Measurements from ENCODE around the gene HSPA4. TPM values are rescaled to one million over a fixed set of nuclear protein-coding genes. Genes with fewer than 3 reads are reported as not detected.

HSPA4 gene
- total RNA-seq, 2 donors from 2014 or later, result 136 to 145 TPM

DNA sequence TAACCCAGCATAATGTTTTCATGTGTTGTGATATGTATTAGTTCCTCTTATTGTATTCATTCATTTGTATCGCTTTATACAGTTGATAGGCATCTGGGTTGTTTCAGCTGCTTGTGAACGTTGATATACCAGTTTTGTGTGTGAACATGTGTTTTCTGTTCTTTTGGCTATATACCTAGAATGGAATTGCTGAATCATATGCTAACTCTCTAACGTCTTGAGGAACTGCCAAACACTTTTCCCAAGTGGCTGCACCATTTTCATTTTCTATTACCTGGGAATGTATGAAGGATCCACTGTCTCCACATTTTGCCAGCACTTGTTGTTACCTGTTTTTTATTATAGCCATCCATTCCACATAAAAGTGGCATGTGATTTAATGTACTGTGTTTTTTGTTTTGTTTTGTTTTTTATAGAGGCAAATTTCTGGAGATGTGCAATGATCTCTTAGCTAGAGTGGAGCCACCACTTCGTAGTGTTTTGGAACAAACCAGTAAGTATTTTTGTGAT lies 34.6 kb downstream of the HSPA4 start:
- Mint-ChIP-seq H3K27me3 (no peaks in the 10 kb centered on the region), H3K27ac (no peak overlapping the region), H3K4me1 (ENCODE audit: low read depth in 2 of 2) (peaks cover 1 to 2% of the 10 kb centered on the region in 2 donors), H3K9me3 (no peaks in the 10 kb centered on the region), H3K4me3 (no peak overlapping the region), H3K36me3 (peaks cover 16% of the 10 kb centered on the region)
- ATAC-seq (no peak), DNase-seq (ENCODE audit: low spot score) (no peak)

DNA sequence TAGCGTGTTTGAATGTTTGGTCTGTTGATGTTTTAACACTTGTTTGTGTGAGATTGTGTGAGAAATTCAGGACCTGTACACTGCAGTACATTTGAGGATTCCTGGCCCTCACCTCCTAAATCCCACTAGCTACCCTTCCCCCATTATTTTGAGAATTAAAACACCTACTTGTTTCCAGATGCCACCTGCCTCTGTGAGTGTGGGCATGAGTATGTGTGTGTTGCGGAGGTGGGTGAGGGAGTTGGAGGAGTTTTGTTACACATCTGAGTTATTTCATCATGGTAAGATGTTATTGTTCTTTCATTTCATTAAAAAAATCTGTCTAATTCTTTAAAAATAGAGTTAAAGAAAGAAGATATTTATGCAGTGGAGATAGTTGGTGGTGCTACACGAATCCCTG lies 36.3 kb downstream of the HSPA4 start:
- H3K27ac Mint-ChIP-seq, result no peak overlapping the region

DNA sequence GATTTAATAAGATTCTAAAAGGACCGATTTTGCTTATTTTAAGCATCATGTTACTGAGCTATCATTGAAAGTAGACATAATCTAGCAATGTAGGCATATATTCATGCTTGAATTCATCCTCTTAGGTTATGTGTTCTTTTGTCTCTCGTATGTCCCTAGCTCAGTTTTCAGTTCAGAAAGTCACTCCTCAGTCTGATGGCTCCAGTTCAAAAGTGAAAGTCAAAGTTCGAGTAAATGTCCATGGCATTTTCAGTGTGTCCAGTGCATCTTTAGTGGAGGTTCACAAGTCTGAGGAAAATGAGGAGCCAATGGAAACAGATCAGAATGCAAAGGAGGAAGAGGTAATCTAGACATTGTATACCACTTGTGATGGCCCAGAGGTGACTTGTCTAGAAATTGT lies 39.2 kb downstream of the HSPA4 start:
- peaks cover 29% of the 10 kb centered on the region for H3K36me3 Mint-ChIP-seq
- ATAC-seq (no peak), DNase-seq (ENCODE audit: low spot score) (no peak)
- no peak overlapping the region for H3K27ac Mint-ChIP-seq
- no peaks in the 10 kb centered on the region for H3K27me3 Mint-ChIP-seq
- peaks cover 0 to 2% of the 10 kb centered on the region in 2 donors for H3K4me1 Mint-ChIP-seq (ENCODE audit: low read depth in 2 of 2)
- H3K4me3 Mint-ChIP-seq, result no peak overlapping the region
- no peaks in the 10 kb centered on the region for H3K9me3 Mint-ChIP-seq

More for the DNA sequence above, 36.3 kb downstream of the HSPA4 start:
- H3K27me3 Mint-ChIP-seq, result no peaks in the 10 kb centered on the region
- ATAC-seq (no peak), DNase-seq (ENCODE audit: low spot score) (no peak)
- H3K9me3 Mint-ChIP-seq, result no peaks in the 10 kb centered on the region
- peaks cover 23% of the 10 kb centered on the region for H3K36me3 Mint-ChIP-seq
- H3K4me1 Mint-ChIP-seq (ENCODE audit: low read depth in 2 of 2), result peaks cover 0 to 2% of the 10 kb centered on the region in 2 donors
- no peak overlapping the region for H3K4me3 Mint-ChIP-seq

DNA sequence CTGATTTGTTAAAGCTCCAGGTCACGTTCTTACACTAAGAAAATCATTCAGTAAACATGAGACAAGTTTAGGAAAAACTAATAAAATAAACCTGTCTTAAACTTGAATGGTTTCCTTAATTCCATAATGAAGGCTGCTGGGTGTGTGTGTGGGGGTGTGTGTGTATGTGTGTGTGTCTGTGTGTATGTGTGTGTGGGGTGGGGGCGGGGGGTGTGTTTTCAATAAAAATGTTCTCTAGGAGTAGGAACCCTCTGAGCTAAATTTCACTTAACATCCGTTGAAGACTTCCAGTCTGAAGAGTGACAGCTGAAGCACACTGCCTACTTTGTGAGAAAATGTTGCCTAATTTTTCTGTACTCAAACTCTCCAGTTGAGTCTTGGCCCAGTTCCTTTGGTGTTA lies 54.5 kb downstream of the HSPA4 start:
- Mint-ChIP-seq H3K27ac (no peak overlapping the region), H3K27me3 (peaks cover 0 to 4% of the 10 kb centered on the region in 2 donors), H3K9me3 (no peaks in the 10 kb centered on the region), H3K4me1 (ENCODE audit: low read depth in 2 of 2) (peaks cover 6 to 15% of the 10 kb centered on the region in 2 donors), H3K4me3 (no peak overlapping the region), H3K36me3 (peaks cover 9% of the 10 kb centered on the region)
- DNase-seq (ENCODE audit: low spot score) (no peak), ATAC-seq (no peak)

DNA sequence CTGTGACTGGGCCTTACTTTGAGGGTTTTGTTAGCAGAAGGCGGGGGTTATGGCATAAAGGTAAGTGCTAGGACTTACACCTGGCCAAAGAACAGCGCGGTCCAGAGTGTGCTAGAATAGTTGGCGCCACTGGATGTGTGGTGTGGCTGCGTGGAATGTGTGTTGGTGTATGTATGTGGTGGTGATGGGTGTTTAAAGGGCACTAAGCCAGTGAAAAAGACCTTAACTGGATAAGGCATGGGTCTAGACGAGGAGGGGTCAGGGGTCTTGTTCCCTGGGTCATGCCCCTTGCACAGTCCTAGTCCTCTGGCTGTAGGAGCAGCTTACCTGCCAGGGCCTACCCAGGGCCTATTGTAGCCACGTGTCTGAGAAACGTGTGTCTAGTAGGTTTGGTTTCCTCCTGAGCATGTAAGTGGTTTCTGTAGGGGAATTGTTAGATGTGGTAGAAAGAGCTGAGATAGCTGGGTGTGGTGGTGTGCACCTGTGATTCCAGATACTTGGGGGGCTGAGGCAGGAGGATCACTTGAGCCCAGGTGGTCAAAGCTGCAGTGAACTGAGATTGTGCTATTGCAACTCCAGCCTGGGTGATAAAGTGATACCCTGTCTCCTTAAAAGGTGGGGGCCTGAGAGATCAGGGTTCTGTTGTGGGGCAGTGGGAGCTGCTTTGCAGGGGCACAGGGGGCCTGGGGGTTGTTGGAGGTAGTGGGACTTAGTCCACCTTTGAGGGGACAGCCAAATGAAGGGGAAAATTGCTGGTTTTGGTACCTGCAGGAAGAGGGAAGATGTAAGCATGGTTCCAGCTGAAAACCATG lies 55.2 kb downstream of the HSPA4 start:
- Mint-ChIP-seq H3K27me3 (peaks cover 0 to 4% of the 10 kb centered on the region in 2 donors), H3K9me3 (no peaks in the 10 kb centered on the region), H3K4me3 (no peak overlapping the region), H3K36me3 (peaks cover 9% of the 10 kb centered on the region), H3K4me1 (ENCODE audit: low read depth in 2 of 2) (peaks cover 6 to 15% of the 10 kb centered on the region in 2 donors), H3K27ac (peak overlapping the region in 1 of 2 donors; percentile 20)
- DNase-seq (ENCODE audit: low spot score) (no peak), ATAC-seq (peak in 1 of 2 donors; percentile 24)

DNA sequence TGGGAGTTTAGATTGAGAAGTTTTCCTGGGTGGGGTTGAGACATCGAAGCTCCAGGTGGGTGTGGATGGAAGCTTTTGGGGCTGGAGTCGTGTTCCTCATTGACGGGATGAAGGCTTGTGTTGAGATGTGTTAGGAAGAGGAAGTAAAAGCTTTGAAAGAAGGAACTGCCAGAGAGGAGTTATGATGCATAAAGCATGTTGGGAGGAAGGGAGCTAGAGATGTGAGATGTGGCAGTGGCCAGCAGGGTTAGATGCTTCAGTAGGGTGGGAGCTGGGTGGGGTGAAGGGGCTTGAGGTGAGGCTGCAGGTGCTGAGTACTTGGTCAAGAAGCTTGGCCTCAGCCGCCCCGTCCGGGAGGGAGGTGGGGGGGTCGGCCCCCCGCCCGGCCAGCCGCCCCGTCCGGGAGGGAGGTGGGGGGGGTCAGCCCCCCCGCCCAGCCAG lies 56.7 kb downstream of the HSPA4 start:
- Mint-ChIP-seq H3K27ac (no peak overlapping the region), H3K36me3 (no peaks in the 10 kb centered on the region), H3K27me3 (peaks cover 0 to 4% of the 10 kb centered on the region in 2 donors), H3K4me3 (no peak overlapping the region), H3K9me3 (no peaks in the 10 kb centered on the region), H3K4me1 (ENCODE audit: low read depth in 2 of 2) (peaks cover 6 to 15% of the 10 kb centered on the region in 2 donors)
- no peak for DNase-seq (ENCODE audit: low spot score)
- ATAC-seq, result no peak

DNA sequence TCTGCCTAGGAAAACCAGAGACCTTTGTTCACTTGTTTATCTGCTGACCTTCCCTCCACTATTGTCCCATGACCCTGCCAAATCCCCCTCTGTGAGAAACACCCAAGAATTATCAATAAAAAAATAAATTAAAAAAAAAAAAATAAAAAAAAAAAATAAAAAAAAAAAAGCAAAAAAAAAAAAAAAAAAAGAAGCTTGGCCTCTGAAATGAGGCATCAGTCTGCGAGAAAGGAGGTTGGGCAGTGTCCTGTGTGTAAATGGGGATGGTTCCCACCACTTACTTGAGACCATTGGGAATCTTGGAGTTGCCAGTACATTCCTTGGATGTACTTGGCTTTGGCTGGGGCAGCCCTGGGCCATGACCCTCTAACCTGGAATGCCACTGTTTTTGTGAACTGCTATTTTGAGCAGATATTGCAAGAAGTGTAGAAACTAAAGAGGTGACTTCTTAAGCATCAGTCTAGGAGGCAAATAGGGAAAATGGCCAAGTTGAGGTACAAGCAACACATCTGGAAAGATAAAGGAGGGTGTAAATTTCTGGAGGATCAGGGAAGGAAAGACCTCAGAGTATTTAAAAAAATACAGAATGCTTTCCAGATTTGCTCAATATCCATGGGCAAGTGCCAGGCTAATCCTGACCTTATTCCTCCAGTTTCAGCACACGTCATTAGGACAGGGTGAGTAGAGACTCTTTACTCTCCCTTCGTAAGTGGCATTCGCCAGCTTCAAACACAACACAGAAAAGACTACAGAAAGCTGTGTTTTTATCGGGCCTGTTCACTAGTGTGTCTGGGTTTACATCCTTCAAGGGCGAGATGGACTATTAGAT lies 58.1 kb downstream of the HSPA4 start:
- ATAC-seq, result no peak
- peaks cover 0 to 4% of the 10 kb centered on the region in 2 donors for H3K27me3 Mint-ChIP-seq
- DNase-seq (ENCODE audit: low spot score), result no peak
- no peak overlapping the region for H3K4me3 Mint-ChIP-seq
- no peaks in the 10 kb centered on the region for H3K36me3 Mint-ChIP-seq
- H3K9me3 Mint-ChIP-seq, result no peaks in the 10 kb centered on the region
- H3K27ac Mint-ChIP-seq, result no peak overlapping the region
- H3K4me1 Mint-ChIP-seq (ENCODE audit: low read depth in 2 of 2), result peaks cover 6 to 15% of the 10 kb centered on the region in 2 donors

DNA sequence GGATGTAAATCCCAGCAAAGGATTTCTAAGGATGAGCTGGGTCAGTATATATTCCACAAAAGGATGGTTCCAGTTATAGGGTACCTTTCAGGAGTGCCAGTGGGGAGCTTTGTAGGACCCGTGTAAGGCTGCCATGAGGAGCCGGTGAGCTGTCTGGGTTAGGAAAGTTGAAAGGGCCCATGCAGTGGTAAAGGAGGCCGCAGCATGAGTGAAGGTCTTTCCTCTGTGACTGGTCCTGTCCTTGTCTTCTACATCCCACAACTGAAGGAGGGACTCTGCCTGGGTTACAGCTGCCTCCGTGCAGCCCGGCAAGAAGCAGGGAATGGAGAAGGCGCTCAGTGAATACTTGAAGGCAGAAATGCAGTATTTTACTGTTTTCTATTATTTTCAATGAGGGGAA lies 58.9 kb downstream of the HSPA4 start:
- ATAC-seq, result no peak
- no peak for DNase-seq (ENCODE audit: low spot score)
- peaks cover 0 to 4% of the 10 kb centered on the region in 2 donors for H3K27me3 Mint-ChIP-seq
- H3K4me1 Mint-ChIP-seq (ENCODE audit: low read depth in 2 of 2), result peaks cover 6 to 13% of the 10 kb centered on the region in 2 donors
- H3K9me3 Mint-ChIP-seq, result no peaks in the 10 kb centered on the region
- H3K4me3 Mint-ChIP-seq, result no peak overlapping the region
- no peaks in the 10 kb centered on the region for H3K36me3 Mint-ChIP-seq
- no peak overlapping the region for H3K27ac Mint-ChIP-seq

DNA sequence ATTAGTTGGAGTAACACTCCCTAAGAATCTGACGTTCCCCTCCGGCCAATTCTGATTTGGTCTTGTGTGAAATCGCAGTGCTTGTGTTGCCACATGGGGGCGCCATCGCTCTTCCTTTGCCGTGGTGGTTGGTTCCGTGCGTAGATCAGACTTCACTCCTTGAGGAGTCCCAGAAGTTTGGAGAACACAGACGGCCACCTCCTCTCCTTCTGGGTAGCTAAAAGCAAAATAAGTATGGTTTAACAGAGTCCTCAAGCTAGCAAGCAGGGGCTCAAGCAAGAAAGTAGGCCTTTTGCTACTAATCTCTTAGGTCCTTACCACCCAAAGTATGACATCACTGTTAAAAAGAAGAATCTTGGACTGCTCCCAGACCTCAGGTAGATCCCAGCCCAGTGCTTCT lies 59.5 kb downstream of the HSPA4 start:
- Mint-ChIP-seq H3K36me3 (no peaks in the 10 kb centered on the region), H3K4me1 (ENCODE audit: low read depth in 2 of 2) (peaks cover 6 to 13% of the 10 kb centered on the region in 2 donors), H3K9me3 (no peaks in the 10 kb centered on the region), H3K27me3 (peaks cover 0 to 4% of the 10 kb centered on the region in 2 donors), H3K4me3 (no peak overlapping the region), H3K27ac (no peak overlapping the region)
- DNase-seq (ENCODE audit: low spot score), result peak; percentile 69
- peak; percentile 58 to 67 for ATAC-seq

DNA sequence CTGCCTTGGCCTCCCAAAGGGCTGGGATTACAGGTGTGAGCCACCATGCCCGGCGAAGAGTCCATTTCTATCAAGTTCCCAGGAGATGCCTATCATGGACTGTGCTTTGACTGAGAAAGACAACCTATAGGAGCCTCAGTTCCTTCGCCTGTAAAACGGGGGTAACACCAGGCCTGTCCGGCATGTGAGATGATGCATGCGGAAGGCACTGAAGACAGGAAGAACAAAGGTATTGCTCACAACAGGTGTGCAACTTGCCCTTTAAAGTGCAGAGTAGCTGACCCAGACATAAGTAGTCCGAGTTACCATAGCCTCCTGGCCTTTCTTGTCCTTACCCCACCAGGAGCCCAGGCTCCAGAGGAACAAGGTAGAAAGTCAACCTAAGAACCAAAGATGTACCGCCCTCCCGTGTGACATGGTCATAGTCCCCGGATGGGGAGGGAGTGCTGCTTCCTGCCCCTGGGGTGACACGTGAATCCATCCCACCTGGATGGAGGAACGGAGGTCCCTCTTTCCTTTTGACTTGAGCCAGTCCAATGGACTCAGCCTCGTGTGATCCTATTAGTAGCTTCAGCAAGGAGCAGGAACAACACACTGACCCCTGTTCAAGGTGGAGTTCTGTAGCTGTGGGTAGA lies 60.3 kb downstream of the HSPA4 start:
- H3K4me3 Mint-ChIP-seq, result no peak overlapping the region
- H3K4me1 Mint-ChIP-seq (ENCODE audit: low read depth in 2 of 2), result peaks cover 0 to 8% of the 10 kb centered on the region in 2 donors
- ATAC-seq (no peak), DNase-seq (ENCODE audit: low spot score) (no peak)
- no peak overlapping the region for H3K27ac Mint-ChIP-seq
- H3K9me3 Mint-ChIP-seq, result no peaks in the 10 kb centered on the region
- peaks cover 0 to 4% of the 10 kb centered on the region in 2 donors for H3K27me3 Mint-ChIP-seq
- no peaks in the 10 kb centered on the region for H3K36me3 Mint-ChIP-seq

DNA sequence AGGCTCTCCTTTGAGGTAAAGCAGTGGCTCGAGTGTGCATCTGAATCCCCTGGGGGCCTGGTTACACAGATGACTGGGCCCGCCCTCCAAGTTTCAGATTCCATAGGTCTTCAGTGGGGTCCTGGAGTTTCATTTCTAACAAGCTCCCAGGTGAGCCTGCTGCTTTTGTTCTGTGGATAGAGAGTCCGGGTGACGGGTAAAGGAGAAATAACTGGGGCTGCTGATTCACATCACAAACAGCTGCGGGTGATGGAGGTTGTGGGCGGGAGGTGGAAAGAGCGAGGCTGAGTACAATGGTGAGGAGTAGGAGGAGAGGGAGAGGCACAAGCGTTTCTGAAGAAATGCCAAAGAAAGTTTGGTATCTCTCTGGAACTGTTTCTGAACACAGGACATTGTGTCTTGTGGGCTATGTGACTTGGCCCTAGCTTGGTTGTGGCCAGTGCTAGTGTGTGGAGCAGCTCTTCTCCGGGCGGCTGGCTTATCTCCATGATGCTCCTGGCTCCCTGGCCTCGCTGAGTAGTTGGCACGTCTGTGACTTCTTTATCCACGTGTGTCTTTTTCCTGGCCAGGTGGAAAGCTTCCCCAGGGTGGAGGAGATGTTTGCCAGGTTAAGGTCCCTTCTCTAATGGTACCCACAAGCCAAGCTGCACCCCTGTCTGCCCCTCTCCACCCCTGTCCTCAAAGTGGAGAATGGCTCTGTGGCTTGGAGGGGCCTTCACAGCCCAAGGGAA lies 61.7 kb downstream of the HSPA4 start:
- ATAC-seq (no peak), DNase-seq (ENCODE audit: low spot score) (no peak)
- Mint-ChIP-seq H3K4me1 (ENCODE audit: low read depth in 2 of 2) (peaks cover 0 to 4% of the 10 kb centered on the region in 2 donors), H3K9me3 (no peaks in the 10 kb centered on the region), H3K27me3 (peaks cover 0 to under 1% of the 10 kb centered on the region in 2 donors), H3K4me3 (no peak overlapping the region), H3K36me3 (no peaks in the 10 kb centered on the region), H3K27ac (no peak overlapping the region)

DNA sequence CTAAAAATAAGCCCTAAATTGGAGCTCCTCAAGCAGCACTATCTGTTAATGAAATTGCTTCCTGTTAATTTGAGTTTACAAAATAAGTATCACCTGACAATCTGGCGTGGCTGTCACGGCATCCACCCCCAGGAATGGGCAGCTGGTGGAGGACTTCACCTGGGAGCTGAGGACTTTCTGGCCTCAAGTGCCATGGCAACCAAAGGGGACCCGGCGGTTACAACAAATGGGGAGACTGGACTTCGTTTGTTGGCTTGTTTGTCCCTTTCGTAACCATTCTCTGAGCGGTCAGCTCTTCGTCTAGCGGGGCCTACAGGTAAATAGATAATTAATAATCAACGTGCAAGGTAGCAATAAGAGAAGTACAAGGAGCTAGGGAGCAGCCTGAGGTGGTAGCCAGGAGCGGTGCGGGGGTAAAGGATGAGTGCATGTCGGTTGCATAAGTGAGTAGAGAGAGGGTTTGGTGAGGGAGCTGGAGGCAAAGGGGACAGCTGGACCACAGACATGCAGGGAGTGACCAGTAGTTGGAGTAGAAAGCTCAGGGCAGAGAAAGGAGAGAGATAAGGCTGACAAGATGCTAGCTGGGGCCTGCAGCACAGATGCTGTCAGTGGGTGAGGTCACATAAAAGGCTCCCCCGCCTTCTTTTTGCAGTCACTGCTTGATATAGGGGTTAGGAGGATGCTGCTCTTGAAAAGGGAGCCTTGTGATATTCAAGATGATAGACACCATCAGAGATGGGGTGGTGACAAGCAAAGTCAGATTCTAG lies 62.5 kb downstream of the HSPA4 start:
- no peak for DNase-seq (ENCODE audit: low spot score)
- ATAC-seq, result no peak
- H3K4me3 Mint-ChIP-seq, result no peak overlapping the region
- no peaks in the 10 kb centered on the region for H3K9me3 Mint-ChIP-seq
- H3K36me3 Mint-ChIP-seq, result no peaks in the 10 kb centered on the region
- peaks cover 0 to 4% of the 10 kb centered on the region in 2 donors for H3K4me1 Mint-ChIP-seq (ENCODE audit: low read depth in 2 of 2)
- no peak overlapping the region for H3K27ac Mint-ChIP-seq
- H3K27me3 Mint-ChIP-seq, result no peaks in the 10 kb centered on the region
